GM18861 (cell line): Measurements from ENCODE around the gene ANGPTL7.

Source experiments
- ATAC-seq: cut with Tn5 transposase; IDR thresholded peaks from one replicate; pipeline ENCODE4 v1.9.1; 2021; ENCODE audit not compliant: unreplicated experiment

Gene ANGPTL7

GRCh38 chr1:11198851-11199594 lies 9.9 kb downstream of the ANGPTL7 start:
- ATAC-seq: no peak

GRCh38 chr1:11204396-11205190 lies 15.4 kb downstream of the ANGPTL7 start:
- no peak for ATAC-seq

GRCh38 chr1:11207898-11208611 lies 18.9 kb downstream of the ANGPTL7 start:
- no peak for ATAC-seq

GRCh38 chr1:11211461-11211860 lies 22.3 kb downstream of the ANGPTL7 start:
- ATAC-seq: no peak

- no peak for ATAC-seq
Measured at GRCh38 chr1:11211925-11212587, 22.9 kb downstream of the ANGPTL7 start.

DNA sequence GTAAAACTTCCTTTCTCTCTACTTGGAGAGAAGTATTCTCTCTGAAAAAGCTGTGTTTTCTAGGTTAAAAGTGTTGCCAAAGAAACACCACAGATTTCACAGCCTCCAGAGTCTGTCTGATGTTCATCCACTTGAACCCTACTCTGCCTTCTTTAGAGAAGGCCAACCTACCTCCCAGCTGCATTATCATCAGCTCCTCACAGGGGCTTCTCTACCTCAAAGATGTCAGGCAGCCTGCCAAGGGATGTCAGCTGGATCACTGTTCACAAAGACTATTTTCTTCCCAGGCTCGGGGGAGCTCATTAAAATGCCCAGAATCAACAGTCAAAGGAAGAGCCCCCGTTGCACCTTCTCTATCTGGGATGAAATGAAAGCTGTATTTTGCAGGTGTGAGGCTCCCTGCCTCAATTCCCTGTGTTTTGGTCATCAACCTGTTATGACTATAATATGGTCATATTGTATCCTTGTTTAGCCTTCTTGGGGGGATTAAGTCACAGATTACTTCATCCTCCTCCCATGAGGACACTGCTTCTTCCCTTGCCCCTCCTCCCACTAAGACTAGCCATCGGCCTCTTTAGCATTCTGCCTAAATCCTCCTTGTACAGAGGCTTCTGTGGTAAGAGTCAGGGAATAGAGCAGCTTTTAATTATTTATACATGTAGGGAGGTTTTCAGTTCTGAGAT lies 25.7 kb downstream of the ANGPTL7 start:
- no peak for ATAC-seq

GRCh38 chr1:11215381-11216005 lies 26.3 kb downstream of the ANGPTL7 start:
- no peak for ATAC-seq

- no peak for ATAC-seq
Measured at GRCh38 chr1:11216074-11216473, 26.9 kb downstream of the ANGPTL7 start.

- ATAC-seq: peak; percentile 62
Measured at GRCh38 chr1:11227106-11228077, 38.2 kb downstream of the ANGPTL7 start.

GRCh38 chr1:11229203-11229602 lies 40.0 kb downstream of the ANGPTL7 start:
- no peak for ATAC-seq

DNA sequence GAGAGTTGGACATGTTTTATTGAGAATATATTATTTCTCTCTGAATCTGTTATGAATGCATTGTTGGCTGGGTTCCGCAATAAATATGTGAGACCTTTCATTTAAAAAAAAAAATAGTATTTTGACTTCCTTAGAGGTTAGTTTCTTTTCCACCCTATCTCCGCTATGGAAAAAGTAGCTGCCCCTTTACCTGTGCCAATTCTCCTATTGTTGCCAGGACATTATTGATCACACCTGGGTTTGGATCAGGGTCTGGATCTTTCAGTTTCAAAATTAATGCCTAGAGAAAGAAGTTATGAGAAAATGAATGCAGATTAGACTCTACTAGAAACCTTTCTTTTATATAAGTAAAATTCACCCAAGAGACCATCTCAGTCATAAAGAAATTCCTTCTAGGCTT lies 44.1 kb downstream of the ANGPTL7 start:
- no peak for ATAC-seq

DNA sequence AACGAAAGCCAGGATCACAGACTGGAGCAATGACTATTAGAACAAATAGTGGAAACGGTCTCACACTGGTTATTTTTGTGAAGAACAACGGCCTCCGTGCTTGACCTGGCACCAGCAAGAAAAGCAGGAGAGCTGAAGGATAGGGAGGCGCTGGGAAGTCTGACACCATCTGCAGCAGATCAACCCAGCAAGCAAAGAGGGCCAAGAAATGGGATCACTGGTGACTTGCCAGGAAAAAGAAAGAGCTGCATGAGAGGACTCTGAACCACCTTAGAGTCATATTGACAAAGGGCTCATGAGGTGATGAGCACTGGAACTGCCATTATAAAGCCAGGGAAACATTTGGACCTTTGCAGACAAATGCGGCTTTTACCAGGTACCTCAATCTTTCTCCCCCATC lies 48.2 kb downstream of the ANGPTL7 start:
- no peak for ATAC-seq

DNA sequence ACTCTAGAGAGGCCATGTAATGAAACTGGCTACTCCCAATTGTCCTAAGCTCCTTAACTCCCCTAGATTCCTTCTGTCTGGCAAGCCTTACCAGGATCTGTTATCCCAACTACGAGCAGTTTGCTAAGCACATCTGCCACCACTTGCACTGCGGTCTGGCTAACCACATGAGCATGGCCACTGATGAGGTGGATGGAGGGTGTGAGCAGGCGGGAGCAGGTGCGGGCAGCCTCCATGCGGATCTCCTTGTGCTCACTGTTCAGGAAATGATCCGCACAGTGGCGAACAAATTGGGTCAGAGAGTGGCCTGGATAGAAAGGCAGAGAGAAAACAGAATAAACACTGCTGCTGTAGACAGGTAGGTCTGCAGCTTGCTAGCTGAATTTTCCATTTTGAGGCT lies 49.2 kb downstream of the ANGPTL7 start:
- ATAC-seq: no peak

DNA sequence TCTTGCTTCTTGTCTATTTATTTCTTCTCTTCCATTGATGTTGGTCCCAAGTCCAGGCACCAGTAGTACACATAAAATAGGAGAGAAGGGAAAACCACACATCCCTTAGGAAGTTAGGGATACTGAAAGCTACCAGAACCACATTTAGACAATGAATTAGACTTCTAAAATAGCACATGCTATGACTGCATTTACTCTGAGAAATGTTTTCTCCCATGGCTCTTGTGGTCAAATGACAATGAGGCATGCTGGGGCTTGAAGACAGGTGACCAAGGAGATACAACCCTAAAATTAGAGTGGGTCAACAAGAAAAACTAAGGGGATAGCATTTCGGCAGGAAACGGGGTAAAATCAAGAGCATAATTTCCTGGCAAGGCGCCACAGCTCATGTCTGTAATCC lies 56.1 kb downstream of the ANGPTL7 start:
- no peak for ATAC-seq
